CD4-positive, alpha-beta T cell treated with Interleukin-4 for 1 hour (primary cell): ENCODE results near the gene CEP63.
"Not testable (repeated sequence)": the region's sequence is repeated elsewhere in the genome, so short reads cannot be mapped to it uniquely, and the experiment has no call there.

Experiments used
- DNase-seq, 2 donors: peaks; one replicate each; pipeline ENCODE4 v3.0.0-alpha.2; 2020 to 2022

The CEP63 gene

DNA sequence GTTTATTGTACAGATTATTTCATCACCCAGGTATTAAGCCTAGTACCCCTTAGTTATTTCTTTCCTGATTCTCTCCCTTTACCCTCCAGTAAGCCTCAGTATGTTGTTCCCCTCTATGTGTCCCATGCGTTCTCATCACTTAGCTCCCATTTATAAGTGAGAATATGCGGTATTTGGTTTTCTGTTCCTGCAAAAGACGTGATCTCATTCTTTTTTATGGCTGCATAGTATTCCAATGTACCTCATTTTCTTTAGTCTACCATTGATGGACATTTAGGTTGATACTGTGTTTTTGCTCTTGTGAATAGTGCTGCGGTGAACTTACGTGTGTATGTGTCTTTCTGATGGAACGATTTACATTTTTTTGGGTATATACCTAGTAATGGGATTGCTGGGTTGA, 36.7 kb downstream of the CEP63 start:
- no peak for DNase-seq

DNA sequence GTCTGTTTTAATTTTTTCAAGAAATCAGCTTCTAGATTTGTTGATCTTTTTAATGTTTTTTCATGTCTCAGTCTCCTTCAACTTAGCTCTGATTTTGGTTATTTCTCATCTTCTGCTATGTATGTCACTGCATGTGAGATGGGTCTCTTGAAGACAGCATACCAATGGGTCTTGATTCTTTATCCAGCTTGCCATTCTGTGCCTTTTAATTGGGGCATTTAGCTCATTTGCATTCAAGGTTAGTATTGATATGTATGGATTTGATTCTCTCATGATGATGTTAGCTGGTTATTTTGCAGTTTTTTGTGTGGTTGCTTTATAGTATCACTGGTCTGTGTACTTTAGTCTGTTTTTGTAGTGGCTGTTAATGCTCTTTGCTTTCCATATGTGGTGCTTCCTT, 39.4 kb downstream of the CEP63 start:
- no peak for DNase-seq

DNA sequence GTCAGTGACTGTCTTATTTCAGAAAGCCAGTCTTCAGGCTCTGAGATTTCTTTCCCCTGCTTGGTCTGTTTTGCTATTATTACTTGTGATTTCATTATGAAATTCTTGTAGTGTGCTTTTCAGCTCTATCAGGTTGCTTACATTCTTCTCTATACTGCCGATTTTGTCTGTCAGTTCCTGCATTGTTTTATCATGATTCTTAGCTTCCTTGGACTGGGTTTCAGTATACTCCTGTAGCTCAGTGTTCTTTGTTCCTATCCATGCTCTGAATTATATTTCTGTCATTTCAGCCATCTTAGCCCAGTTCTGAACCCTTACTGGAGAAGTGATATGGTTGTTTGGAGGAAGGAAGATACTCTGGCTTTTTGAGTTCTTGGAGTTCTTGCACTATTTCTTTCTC, 40.5 kb downstream of the CEP63 start:
- DNase-seq = no peak

GRCh38 chr3:134527037-134527436, 41.2 kb downstream of the CEP63 start:
- no peak for DNase-seq

DNA sequence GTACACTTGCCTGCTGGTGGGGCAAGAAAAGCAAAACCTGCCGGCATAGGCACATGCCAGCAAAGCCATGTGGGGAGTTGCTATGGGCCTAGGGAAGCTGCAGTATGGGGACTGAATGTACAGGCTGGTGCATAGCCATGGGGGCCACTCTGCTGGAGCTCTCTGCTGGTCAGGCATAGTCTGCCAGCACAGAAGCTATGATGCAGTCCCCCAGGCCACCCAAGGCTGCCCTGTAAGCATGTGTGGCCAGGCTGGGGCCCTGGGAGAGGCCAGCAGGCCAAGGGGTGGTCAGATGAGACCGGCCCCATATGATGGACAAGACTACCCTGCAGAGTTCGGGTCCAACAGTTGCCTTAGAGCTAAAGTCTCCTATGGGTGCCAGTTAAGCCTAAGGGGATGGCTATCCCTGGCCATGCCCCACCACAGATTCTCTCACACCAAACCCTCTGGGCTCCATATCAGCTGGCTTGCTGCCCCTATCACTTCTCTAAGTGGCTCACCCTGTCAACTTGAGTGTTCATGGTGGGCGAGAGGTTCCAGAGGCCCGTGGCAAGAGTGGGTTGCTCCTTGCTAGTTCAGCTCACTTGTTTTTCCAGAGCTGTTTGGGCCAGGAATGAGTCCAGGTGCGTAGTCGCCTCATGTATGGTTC, 41.8 kb downstream of the CEP63 start:
- DNase-seq = no peak

GRCh38 chr3:134533493-134533892, 47.6 kb downstream of the CEP63 start:
- DNase-seq = no peak

- no peak for DNase-seq
Observed at GRCh38 chr3:134535186-134535970, 49.5 kb downstream of the CEP63 start.

DNA sequence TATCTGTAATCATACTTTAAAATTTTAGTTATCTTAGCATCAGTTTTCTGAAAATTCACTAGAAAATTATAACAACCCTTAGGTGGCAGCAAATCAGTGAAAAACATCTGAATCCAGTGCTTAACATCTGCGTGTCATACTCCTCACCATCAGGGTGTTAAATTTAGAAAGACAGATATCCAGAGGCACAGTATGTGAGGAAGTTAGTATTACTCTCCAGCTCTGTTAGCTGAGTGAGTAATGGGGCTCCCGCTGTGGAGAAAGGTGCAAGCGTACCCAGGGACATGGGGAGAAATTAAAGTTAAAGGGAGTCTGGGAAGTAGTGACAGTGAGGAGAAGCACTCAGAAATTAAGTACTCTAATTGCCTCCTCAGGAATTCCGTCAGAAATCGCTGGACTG, 50.9 kb downstream of the CEP63 start:
- DNase-seq = no peak

DNA sequence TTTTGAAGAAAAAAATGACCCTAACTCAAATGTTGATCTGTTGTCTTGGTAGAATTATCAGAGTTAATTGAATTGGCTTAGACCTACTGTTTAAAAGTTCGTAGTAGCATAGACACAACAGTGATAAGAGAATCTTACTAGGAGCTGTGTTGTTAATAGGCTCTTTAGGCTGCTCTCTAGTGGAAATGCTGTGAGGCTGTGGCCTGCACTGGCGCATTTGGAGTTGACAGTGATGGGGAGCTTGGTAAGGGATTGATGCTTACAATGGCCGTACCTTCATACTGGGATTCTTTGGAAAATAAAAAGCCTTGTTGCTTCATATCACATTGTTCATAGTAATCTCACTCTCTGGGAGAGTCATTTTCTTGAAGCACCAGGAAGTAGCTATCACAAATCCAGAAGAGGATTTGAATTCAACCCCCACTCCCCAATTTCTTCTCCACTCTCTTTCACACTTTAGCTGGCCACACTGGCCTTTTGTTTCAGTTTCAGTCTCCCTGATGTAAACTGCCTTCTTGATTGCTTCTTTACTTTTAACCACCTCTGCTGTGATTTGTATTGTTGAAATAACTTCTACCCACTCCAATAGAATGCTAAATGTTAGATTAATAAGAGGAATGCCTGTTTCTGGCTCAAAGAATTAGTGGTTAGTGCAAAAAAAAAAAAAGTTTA, 56.6 kb downstream of the CEP63 start:
- no peak for DNase-seq

DNA sequence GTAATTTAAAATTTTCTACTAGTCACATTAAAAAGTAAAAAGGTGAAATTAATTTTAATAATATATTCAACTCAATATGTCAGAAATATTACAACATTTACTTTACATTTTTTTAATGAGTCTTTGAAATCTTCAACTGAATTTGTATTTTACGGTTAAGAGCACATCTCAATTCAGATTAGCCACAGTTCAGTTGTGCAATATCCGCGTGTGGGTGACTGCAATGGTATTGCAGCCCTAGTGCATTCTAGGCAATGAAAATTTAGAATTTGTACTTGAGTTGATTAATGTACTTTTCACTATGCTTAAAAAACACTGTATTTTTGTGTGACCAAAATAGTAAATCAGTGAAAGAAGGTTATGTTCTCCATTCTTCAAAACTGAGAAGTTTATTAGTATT, 57.3 kb downstream of the CEP63 start:
- no peak for DNase-seq

- DNase-seq = no peak
Observed at GRCh38 chr3:134544316-134544715, 58.5 kb downstream of the CEP63 start.

- DNase-seq = not testable (repeated sequence)
Observed at GRCh38 chr3:134544783-134545182, 58.9 kb downstream of the CEP63 start.

DNA sequence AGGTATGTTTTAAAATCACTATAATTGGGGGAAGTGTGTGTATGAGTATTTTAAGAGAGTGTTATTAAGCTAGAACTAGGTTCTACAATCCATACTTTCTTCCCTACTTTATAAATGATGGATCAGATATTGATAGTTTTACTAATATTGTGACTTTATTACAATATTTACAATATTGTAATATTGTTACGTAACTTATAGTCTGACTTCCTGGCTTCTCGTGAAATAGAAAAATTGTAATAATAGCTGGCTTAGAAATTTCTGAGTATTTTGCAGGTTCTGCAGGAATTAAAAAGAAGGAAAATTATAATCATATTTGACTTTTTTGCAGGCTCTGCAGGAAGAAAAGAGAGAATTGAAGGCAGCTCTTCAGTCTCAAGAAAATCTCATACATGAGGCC, 60.0 kb downstream of the CEP63 start:
- DNase-seq = no peak

- DNase-seq = no peak
Observed at GRCh38 chr3:134552784-134553183, 66.9 kb downstream of the CEP63 start.

GRCh38 chr3:134559591-134559990, 73.7 kb downstream of the CEP63 start:
- no peak for DNase-seq

- DNase-seq = no peak
Observed at GRCh38 chr3:134562055-134562454, 76.2 kb downstream of the CEP63 start.

DNA sequence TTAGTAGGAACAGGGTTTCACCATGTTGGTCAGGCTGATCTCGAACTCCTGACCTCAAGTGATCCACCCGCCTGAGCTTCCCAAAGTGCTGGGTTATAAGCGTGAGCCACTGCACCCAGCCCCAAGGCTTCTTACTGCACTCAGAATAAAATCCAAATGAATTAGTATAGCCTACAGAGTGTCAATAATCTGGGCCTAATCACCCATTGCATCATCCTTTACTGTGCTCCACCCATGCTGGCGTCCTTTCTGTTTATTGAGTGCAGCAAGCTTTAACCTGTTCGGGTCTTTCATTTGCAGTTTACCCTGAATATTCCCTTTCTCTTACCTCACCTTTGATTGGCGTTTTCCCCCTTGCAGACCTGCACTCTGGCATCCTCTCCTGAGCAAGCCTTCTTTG, 77.7 kb downstream of the CEP63 start:
- no peak for DNase-seq

DNA sequence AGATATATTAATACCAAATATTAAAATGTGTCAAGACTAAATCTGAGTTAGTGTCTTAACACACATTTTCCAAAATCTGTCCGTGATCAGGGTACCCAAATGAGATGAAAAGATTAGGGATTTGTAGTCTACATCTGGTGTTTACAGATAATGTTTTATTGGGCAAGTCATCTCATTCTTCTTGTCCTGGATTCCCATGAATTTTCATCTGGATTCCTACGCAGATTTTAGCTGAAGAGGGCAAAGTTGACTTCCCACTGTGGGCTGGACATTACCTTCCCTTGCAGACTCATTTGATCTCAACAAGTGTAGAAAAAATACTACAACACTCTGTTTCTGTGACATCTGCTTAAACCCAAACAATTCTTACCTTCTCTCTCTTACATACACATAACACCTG, 79.1 kb downstream of the CEP63 start:
- no peak for DNase-seq

- DNase-seq = no peak
Observed at GRCh38 chr3:134567605-134568004, 81.7 kb downstream of the CEP63 start.

DNA sequence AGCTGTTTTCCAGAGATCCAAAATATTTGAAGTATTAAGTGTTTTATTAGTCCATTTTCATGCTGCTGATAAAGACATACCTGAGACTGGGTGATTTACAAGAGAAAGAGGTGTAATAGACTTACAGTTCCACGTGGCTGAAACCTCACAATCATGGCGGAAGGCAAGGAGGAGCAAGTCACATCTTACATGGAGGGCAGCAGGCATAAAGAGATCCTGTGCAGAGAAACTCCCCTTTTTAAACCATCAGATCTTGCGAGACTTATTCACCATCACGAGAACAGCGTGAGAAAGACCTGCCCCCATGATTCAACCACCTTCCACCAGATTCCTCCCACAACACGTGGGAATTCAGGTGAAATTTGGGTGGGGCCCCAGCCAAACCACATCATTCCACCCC, 82.9 kb downstream of the CEP63 start:
- no peak for DNase-seq

- not testable (repeated sequence) for DNase-seq
Observed at GRCh38 chr3:134569899-134570298, 84.0 kb downstream of the CEP63 start.

- no peak for DNase-seq
Observed at GRCh38 chr3:134576426-134576825, 90.6 kb downstream of the CEP63 start.

DNA sequence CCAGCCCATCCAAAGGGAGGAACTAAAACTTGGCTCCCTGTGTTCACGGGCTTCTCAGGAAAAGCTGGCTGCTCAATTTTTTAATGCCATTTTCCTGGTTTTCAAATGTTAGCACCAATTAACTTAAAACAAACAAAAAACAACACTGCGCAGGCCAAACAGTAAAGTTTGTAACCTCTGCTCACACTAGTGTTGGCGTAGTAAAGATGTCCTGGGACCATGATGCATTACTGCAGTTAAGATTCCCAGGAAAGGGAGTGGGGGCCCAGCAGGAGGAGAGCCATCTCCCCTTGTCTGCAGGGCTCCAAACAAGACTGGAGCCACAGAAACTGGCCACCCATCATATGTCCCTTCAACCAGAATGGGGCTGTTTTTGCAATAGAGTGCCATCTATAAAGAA, 91.0 kb downstream of the CEP63 start:
- no peak for DNase-seq

DNA sequence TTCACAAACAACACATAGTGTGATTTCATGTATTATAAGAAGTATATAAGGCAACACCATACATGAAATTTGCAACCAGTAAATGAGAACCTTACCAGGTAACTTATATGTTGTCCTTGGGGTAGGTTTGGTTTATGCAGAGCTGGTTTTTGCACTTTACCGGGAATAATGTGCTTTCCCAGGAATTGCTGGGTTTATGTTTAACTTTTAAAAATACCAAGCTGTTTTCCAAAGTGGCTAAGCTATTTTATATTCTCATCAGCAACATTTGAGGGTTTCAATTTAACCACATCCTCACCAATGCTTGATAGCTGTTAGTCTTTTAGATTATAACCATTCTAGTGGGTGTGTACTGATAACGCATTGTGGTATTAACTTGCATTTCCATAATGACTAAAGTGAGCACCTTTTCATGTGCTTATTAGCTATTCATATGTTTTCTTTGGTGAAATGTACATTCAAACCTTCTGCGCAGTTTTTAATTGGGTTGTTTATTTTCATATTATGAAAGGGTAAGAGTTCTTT, 93.3 kb downstream of the CEP63 start:
- no peak for DNase-seq
